Thyroid gland (tissue), 4 donors: Measurements from ENCODE around the gene ARL2BP. TPM values are rescaled to one million over a fixed set of nuclear protein-coding genes. Genes with fewer than 3 reads are reported as not detected.
A peak's percentile ranks its signal among the peaks of the same experiment; 100 is the strongest.

Experiments
- DNase-seq, 2 donors: peaks; one replicate each; pipeline ENCODE4 v3.0.0-alpha.2; 2019
- H3K27ac ChIP-seq, 3 donors: fragments of 200-600 bp; sonication (generic); 1 replicate in 2 of 3; 2 replicates in 1 of 3; pipeline ENCODE4 v1.5.1; 2016 to 2019; ENCODE audit warnings: mild to moderate bottlenecking in 1 of 3, moderate library complexity in 1 of 3
- H3K27me3 ChIP-seq: fragments of 200-600 bp; sonication (generic); one replicate; pipeline ENCODE4 v1.5.1; 2019
- H3K36me3 ChIP-seq, 2 donors: fragments of 200-600 bp; sonication (generic); one replicate each; pipeline ENCODE4 v1.5.1; 2016 to 2019
- H3K4me1 ChIP-seq, 2 donors: fragments of 200-600 bp; sonication (generic); one replicate each; pipeline ENCODE4 v1.5.1; 2017 to 2019
- H3K4me3 ChIP-seq, 3 donors: fragments of 200-600 bp; sonication (generic); replicated peaks in 1 of 3; 1 replicate in 2 of 3; 2 replicates in 1 of 3; pipeline ENCODE4 v1.5.1; 2016; ENCODE audit warnings: mild to moderate bottlenecking in 1 of 3
- H3K9me3 ChIP-seq: fragments of 200-600 bp; sonication (generic); one replicate; pipeline ENCODE4 v1.5.1; 2017
- CTCF ChIP-seq, 6 experiments: fragments of 200-600 bp in 3 of 6; fragments of 450-650 bp in 3 of 6; sonication (generic) in 3 of 6; IDR thresholded peaks; one replicate each; pipeline ENCODE4 v1.5.1; 2016 to 2019; ENCODE audit warnings: antibody characterized with exemption in 6 of 6, mild to moderate bottlenecking in 2 of 6, inconsistent platforms in 1 of 6, moderate library complexity in 1 of 6
- POLR2A ChIP-seq, 2 donors: fragments of 450-650 bp; IDR thresholded peaks; one replicate each; pipeline ENCODE4 v1.6.1; 2017; ENCODE audit warnings: antibody characterized with exemption in 2 of 2, mild to moderate bottlenecking in 2 of 2, moderate library complexity in 1 of 2
- WGBS, 2 donors: methylation state at CpG; one replicate each; pipeline ENCODE4 v1.1.5; 2017; 5-methylcytosine and 5-hydroxymethylcytosine counted together
- intact Hi-C: fragments of 100-400 bp; cut with DNase I; formaldehyde crosslinking; loops from one replicate; pipeline ENCODE4 v1.15.1; 2023
- total RNA-seq, 4 donors: library from RNA; depleted of rRNA; stranded (reverse); fragments of >200 nt; gene quantifications; one replicate each; pipeline ENCODE4 v1.2.3, GENCODE V29; 2016

ARL2BP gene
- total RNA-seq, 4 donors from 2014 or later, result 51.2 to 68.9 (median 60.0) TPM

- DNase-seq, result no peak
- TF ChIP-seq CTCF (IDR thresholded peaks at IDR 0.05) (no peak), POLR2A (IDR thresholded peaks at IDR 0.05) (no peak)
- Histone ChIP-seq H3K27ac (no peak overlapping the region), H3K4me3 (no peak overlapping the region), H3K9me3 (no peaks in the 10 kb centered on the region), H3K27me3 (no peaks in the 10 kb centered on the region), H3K4me1 (peaks cover 22 to 38% of the 10 kb centered on the region in 2 donors), H3K36me3 (no peaks in the 10 kb centered on the region)
- 97 to 99% methylated on average over 9 of the region's 9 CpGs for WGBS, 2 donors
- intact Hi-C loops, result no loop called here
These were observed 16.7 kb downstream of the ARL2BP start for GRCh38 chr16:57261806-57262205.

DNA sequence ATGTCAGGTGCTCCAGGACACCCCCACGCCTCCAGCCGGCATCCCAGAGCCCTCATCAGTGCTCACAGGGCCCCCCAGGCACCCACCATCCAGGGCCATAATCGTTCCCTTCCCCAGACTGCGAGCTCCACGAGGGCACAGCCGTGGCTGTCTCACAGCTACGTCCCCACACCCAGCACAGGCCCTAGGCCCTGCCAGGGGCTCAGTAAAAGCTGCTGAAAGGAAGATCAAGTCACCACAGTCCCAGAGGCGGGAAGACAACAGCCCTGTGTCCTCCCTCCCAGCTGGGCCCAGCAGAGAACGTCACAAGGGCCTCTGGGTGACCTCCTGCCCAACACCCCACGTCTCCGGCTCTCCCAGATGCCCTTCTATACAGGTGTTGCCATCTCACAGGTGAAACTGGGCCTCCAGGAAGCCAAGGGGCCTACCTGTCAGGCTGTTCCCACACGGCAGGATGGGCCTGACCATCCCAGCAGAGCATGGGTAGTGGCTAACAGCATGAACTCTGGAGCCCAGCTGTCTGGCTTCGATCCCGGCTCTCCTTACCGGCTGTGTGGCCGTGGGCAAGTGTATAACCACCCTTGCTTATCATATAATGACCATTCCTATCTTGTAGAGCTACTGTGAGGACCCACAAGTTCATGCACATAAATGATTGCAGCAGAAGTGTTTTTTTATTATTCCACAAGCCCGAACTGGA is 17.9 kb downstream of the ARL2BP start:
- DNase-seq, result no peak

DNA sequence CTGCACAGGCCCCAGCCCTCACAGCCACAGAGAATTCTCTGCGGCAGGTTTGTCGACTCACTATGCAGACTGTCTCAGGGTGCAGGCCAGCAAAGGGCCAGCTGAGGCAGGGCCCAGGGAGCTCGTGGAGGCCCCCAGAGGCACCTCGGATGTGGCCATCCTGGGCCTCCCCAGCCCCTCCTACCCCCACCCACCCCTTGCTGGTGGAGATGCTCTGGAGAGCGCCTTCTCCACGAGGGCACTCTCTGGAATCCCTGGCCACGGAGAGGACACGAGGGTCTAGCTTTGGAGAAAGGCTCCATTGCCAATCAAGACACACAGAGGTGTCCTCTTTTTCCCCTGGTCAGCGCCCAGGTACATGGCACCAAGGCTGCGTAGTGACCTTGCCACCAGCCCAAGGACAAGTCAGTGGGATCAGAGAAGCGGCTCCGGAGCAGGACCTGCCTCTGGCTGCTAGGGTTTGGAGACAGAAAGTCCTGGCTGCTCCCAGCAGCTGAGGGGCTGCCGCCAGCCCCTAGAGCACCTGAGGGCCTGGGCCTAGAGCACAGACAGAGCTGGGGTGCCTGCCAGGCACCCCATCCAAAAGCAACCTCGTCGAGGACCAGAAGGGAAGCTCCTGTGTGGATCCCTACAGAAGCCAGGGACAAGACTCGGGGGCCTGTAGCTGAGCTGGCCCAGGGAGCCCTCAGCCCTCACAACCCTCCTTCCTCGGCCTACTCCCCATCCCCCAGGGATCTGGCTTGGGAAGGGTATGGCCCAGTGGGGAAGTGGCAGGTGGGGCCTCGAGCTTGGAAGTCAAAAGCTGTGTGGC is 18.7 kb downstream of the ARL2BP start:
- 85 to 94% methylated on average over 10 to 16 of the region's 18 CpGs for WGBS, 2 donors
- intact Hi-C loops, result no loop called here
- Histone ChIP-seq H3K4me1 (peaks cover 41 to 51% of the 10 kb centered on the region in 2 donors), H3K4me3 (no peak overlapping the region), H3K27ac (peak overlapping the region in 2 of 3 donors; percentile 95 to 97), H3K9me3 (no peaks in the 10 kb centered on the region), H3K36me3 (no peaks in the 10 kb centered on the region), H3K27me3 (no peaks in the 10 kb centered on the region)
- no peak for DNase-seq
- TF ChIP-seq POLR2A (IDR thresholded peaks at IDR 0.05), result no peak
- TF ChIP-seq CTCF (IDR thresholded peaks at IDR 0.05), result no peak

More for the DNA sequence above, 17.9 kb downstream of the ARL2BP start:
- Histone ChIP-seq H3K36me3 (no peaks in the 10 kb centered on the region), H3K4me3 (no peak overlapping the region), H3K27me3 (no peaks in the 10 kb centered on the region), H3K9me3 (no peaks in the 10 kb centered on the region), H3K4me1 (peaks cover 34 to 47% of the 10 kb centered on the region in 2 donors), H3K27ac (no peak overlapping the region)
- 93 to 96% methylated on average over 12 to 16 of the region's 17 CpGs for WGBS, 2 donors
- TF ChIP-seq POLR2A (IDR thresholded peaks at IDR 0.05), result no peak
- no peak for TF ChIP-seq CTCF (IDR thresholded peaks at IDR 0.05)
- intact Hi-C loops, result no loop called here

DNA sequence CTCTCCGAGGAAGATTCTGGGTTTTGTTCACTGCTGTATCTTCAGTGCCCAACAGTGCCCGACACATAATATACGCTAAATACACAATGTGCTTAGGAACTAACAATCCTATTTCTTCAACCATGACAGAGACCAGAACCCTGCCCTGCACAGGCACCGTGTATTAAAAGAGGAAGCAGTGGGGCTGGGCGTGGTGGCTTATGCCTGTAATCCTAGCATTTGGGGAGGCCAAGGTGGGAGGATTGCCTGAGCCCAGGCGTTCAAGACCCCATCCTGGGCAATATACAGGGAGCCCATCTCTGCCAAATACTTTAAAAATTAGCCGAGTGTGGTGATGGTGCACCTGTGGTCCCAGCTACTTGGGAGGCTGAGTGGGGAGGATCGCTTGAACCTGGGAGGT is 19.3 kb downstream of the ARL2BP start:
- H3K27me3 ChIP-seq, result no peaks in the 10 kb centered on the region
- H3K9me3 ChIP-seq, result no peaks in the 10 kb centered on the region
- DNase-seq, result no peak
- peaks cover 44 to 58% of the 10 kb centered on the region in 2 donors for H3K4me1 ChIP-seq
- WGBS, 2 donors, result 73 to 74% methylated on average over 7 to 8 of the region's 8 CpGs
- peak overlapping the region; percentile 87 to 97 (median 95) for H3K27ac ChIP-seq
- no peak for TF ChIP-seq POLR2A (IDR thresholded peaks at IDR 0.05)
- no peak for TF ChIP-seq CTCF (IDR thresholded peaks at IDR 0.05)
- H3K36me3 ChIP-seq, result no peaks in the 10 kb centered on the region
- no peak overlapping the region for H3K4me3 ChIP-seq
- intact Hi-C loops, result no loop called here

DNA sequence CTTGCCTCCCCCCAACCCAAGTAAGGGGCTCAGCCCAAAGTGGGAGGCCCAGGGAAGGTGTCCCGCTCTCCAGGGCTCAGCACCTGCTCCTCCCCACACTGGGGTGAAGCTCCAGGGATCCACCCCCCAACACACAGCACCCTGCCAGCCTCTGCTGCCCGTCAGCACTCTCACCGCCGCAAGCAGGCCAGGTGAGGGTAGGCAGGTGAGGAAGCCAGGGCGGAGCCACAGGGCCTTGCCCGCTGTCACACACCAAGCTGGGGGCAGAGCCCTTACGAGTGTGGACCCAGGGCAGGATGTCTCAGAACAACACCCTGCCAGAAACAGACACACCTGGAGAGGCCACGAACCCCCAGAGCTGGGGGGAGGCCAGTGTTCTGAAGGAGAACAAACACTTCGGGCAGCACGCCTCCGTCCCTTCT is 19.9 kb downstream of the ARL2BP start:
- WGBS, 2 donors, result 62 to 74% methylated on average over 5 to 9 of the region's 11 CpGs
- H3K4me3 ChIP-seq, result no peak overlapping the region
- no peaks in the 10 kb centered on the region for H3K27me3 ChIP-seq
- TF ChIP-seq CTCF (IDR thresholded peaks at IDR 0.05) (peak in 1 of 6 experiments; percentile 34), POLR2A (IDR thresholded peaks at IDR 0.05) (peak in 1 of 2 donors; percentile 26)
- H3K27ac ChIP-seq, result peak overlapping the region; percentile 87 to 97 (median 95)
- H3K4me1 ChIP-seq, result peaks cover 44 to 61% of the 10 kb centered on the region in 2 donors
- intact Hi-C loops, result no loop called here
- peak; percentile 85 to 86 for DNase-seq
- no peaks in the 10 kb centered on the region for H3K36me3 ChIP-seq
- H3K9me3 ChIP-seq, result no peaks in the 10 kb centered on the region
